H1 (cell line): Measurements from ENCODE around the gene ESRP2. TPM values are rescaled to one million over a fixed set of nuclear protein-coding genes. Genes with fewer than 3 reads are reported as not detected.

Source experiments
- CTBP2 ChIP-seq: IDR thresholded peaks from 2 replicates; pipeline ENCODE4 v1.7.0; 2011; ENCODE audit warnings: borderline replicate concordance, mild to moderate bottlenecking, moderate library complexity, mixed read lengths, low read length; ENCODE audit not compliant: insufficient read depth, insufficient read length
- MAX ChIP-seq: IDR thresholded peaks from 2 replicates; pipeline ENCODE4 v1.6.1; 2012; ENCODE audit warnings: inconsistent platforms
- TEAD4 ChIP-seq: IDR thresholded peaks from 2 replicates; pipeline ENCODE4 v1.6.1; 2012; ENCODE audit warnings: low read depth, low read length, inconsistent platforms, mixed read lengths
- polyA plus RNA-seq, 7 experiments: library from polyadenylated mRNA; depleted of rRNA in 3 of 7; stranded (reverse) in 5 of 7; unstranded in 2 of 7; fragments of >200 nt in 5 of 7; fragments of 200-250 nt in 2 of 7; gene quantifications; 1 replicate in 5 of 7; 2 replicates in 1 of 7; 4 replicates in 1 of 7; pipeline versions ENCODE4 v1.2.1 to v1.2.3, GENCODE V29; 2011 to 2013; ENCODE audit warnings: missing spikeins in 2 of 7, mixed read lengths in 2 of 7
- total RNA-seq: library from RNA; stranded (reverse); fragmentation: NEBNext Ultra II Directional; extraction: Animal tissue kit (Norgen Biotek cat#: 25700); gene quantifications from 2 replicates; pipeline ENCODE4 v1.2.1, GENCODE V29; 2021

The ESRP2 gene
- total and polyA plus RNA-seq, 2 of the 8 experiments (the other 6 are each of a cell fraction or from before 2014, with no cell fraction given) = 35.1 to 45.8 TPM

GRCh38 chr16:68231384-68232136, 4.4 kb downstream of the ESRP2 start (continued):
- no peak for TF ChIP-seq CTBP2
- no peak for TF ChIP-seq TEAD4
- TF ChIP-seq MAX = no peak
- TF ChIP-seq, all 59 proteins: peak for 0
